Measurements from ENCODE around the gene EMP1.

- TF ChIP-seq, protein P1, sequence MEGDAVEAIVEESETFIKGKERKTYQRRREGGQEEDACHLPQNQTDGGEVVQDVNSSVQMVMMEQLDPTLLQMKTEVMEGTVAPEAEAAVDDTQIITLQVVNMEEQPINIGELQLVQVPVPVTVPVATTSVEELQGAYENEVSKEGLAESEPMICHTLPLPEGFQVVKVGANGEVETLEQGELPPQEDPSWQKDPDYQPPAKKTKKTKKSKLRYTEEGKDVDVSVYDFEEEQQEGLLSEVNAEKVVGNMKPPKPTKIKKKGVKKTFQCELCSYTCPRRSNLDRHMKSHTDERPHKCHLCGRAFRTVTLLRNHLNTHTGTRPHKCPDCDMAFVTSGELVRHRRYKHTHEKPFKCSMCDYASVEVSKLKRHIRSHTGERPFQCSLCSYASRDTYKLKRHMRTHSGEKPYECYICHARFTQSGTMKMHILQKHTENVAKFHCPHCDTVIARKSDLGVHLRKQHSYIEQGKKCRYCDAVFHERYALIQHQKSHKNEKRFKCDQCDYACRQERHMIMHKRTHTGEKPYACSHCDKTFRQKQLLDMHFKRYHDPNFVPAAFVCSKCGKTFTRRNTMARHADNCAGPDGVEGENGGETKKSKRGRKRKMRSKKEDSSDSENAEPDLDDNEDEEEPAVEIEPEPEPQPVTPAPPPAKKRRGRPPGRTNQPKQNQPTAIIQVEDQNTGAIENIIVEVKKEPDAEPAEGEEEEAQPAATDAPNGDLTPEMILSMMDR (IDR thresholded peaks at IDR 0.05; ENCODE audit: poor library complexity): no peak
- TF ChIP-seq EZH2 (IDR thresholded peaks at IDR 0.05; ENCODE audit: borderline replicate concordance) (no peak), EZH2phosphoT487 (IDR thresholded peaks at IDR 0.05; ENCODE audit: low read depth, severe bottlenecking, unreplicated experiment) (no peak)
Measured at GRCh38 chr12:13154027-13154538, 42.4 kb upstream of the EMP1 start.
